Upper lobe of left lung (tissue), 4 donors: Measurements from ENCODE around the gene NKAIN4.

Experiments
- CTCF ChIP-seq, 6 experiments: fragments of 450-650 bp in 4 of 6; fragments of 200-600 bp in 2 of 6; sonication (generic) in 2 of 6; IDR thresholded peaks; one replicate each; pipeline ENCODE4 v1.5.1; 2016 to 2019; ENCODE audit warnings: antibody characterized with exemption in 6 of 6
- POLR2A ChIP-seq, 4 donors: fragments of 450-650 bp; IDR thresholded peaks; one replicate each; pipeline ENCODE4 v1.5.1; 2016 to 2017; ENCODE audit warnings: antibody characterized with exemption in 4 of 4, mild to moderate bottlenecking in 2 of 4
- POLR2AphosphoS5 ChIP-seq, 2 donors: sonication (generic); formaldehyde crosslinking; IDR thresholded peaks; one replicate each; pipeline ENCODE4 v1.5.1; 2017; ENCODE audit warnings: antibody characterized with exemption in 2 of 2

- TF ChIP-seq CTCF (IDR thresholded peaks at IDR 0.05) (no peak), POLR2AphosphoS5 (IDR thresholded peaks at IDR 0.05) (no peak), POLR2A (IDR thresholded peaks at IDR 0.05) (no peak)
Measured at GRCh38 chr20:63265891-63266515, 11.7 kb upstream of the NKAIN4 start.
